ENCODE measurements around the gene STX10. TPM values are rescaled to one million over a fixed set of nuclear protein-coding genes. Genes with fewer than 3 reads are reported as not detected.
"Not testable (repeated sequence)": the region's sequence is repeated elsewhere in the genome, so short reads cannot be mapped to it uniquely, and the experiment has no call there.

STX10 gene
- total and polyA plus RNA-seq, 9 donors: 15.3 to 57.8 (median 43.0) TPM

GRCh38 chr19:13151605-13152355, 1.6 kb upstream of the STX10 start:
- intact Hi-C loops (cut with DNase I): loop anchor here in 1 of 4 donors (5.0 kb wide), 1 partner anchor 54 kb away; no protein-coding TSS in a partner anchor
- 0 to 1% (median 0%) methylated on average over 54 to 70 of the region's 71 CpGs for WGBS, 3 donors

DNA sequence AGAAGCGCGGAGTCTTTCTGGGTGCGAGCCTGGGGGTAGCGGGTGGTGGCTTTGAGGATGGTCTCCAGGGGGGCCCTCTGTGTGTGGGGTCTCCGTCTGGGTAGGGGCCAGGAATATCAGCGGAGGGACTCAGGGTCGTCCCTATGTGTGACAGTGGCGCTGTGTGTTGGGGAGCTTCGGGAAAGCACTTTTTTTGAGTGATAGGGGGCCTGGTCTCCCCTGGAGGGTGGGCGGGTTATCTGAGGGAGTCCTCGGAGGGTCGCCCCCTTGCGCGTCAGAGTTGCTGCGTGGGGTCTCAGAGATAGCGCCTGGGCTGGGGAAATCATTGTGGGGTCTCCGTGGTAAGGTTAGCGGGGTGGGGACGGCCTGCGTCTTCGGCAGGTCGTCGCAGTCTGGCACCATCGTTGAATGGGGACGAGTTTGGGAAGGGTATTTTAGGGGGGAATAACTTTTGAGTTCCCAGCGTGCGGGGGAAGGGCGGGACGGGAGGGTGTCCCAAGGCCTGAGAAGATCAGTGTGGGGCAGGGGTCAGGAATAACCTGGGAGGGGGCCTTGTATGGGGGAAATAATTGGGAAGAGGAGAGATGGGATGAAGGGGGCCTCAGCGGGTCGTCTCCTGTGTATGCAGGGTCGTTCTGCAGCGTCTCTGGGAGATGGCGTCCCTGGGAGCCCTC, 893 bp upstream of the STX10 start:
- DNase-seq: peak; percentile 49 to 73 (median 69)
- TF ChIP-seq CTCF (IDR thresholded peaks at IDR 0.05) (peak in 1 of 3 donors; percentile 44), EP300 (IDR thresholded peaks at IDR 0.05) (no peak), POLR2A (IDR thresholded peaks at IDR 0.05) (no peak)
- Histone ChIP-seq H3K4me1 (ENCODE audit: insufficient read depth) (peaks cover 9% of the 10 kb centered on the region), H3K27me3 (no peaks in the 10 kb centered on the region), H3K4me3 (peak overlapping the region; percentile 87), H3K9me3 (no peaks in the 10 kb centered on the region), H3K27ac (peak overlapping the region; percentile 94 to 96), H3K36me3 (no peaks in the 10 kb centered on the region)
- intact Hi-C loops (cut with DNase I): loop anchor here in 1 of 4 donors (5.0 kb wide), 1 partner anchor 54 kb away; no protein-coding TSS in a partner anchor
- WGBS, 3 donors: 0 to 1% (median 0%) methylated on average over 31 to 34 of the region's 34 CpGs

More at GRCh38 chr19:13151605-13152355, 1.6 kb upstream of the STX10 start:
- H3K27ac ChIP-seq: peak overlapping the region; percentile 94 to 96
- peak; percentile 97 to 98 (median 98) for DNase-seq
- TF ChIP-seq CTCF (IDR thresholded peaks at IDR 0.05) (peak in 1 of 3 donors; percentile 40), EP300 (IDR thresholded peaks at IDR 0.05) (peak; percentile 78), POLR2A (IDR thresholded peaks at IDR 0.05) (peak; percentile 98)
- H3K27me3 ChIP-seq: no peaks in the 10 kb centered on the region
- peaks cover 9% of the 10 kb centered on the region for H3K4me1 ChIP-seq (ENCODE audit: insufficient read depth)
- H3K36me3 ChIP-seq: no peaks in the 10 kb centered on the region
- peak overlapping the region; percentile 87 for H3K4me3 ChIP-seq
- H3K9me3 ChIP-seq: no peaks in the 10 kb centered on the region

- no peaks in the 10 kb centered on the region for H3K9me3 ChIP-seq
- intact Hi-C loops (cut with DNase I): loop anchor here in 2 of 4 donors (5.0 to 10.0 kb wide), 2 partner anchors 52 to 115 kb away; no protein-coding TSS in a partner anchor
- H3K4me3 ChIP-seq: peak overlapping the region; percentile 87
- H3K27me3 ChIP-seq: no peaks in the 10 kb centered on the region
- DNase-seq: peak; percentile 49 to 75 (median 70)
- TF ChIP-seq EP300 (IDR thresholded peaks at IDR 0.05) (no peak), CTCF (IDR thresholded peaks at IDR 0.05) (no peak), POLR2A (IDR thresholded peaks at IDR 0.05) (no peak)
- 1% methylated on average over 44 to 46 of the region's 46 CpGs for WGBS, 3 donors
- no peaks in the 10 kb centered on the region for H3K36me3 ChIP-seq
- H3K4me1 ChIP-seq (ENCODE audit: insufficient read depth): peaks cover 7% of the 10 kb centered on the region
- H3K27ac ChIP-seq: peak overlapping the region; percentile 94 to 96
These were observed 468 bp downstream of the STX10 start for GRCh38 chr19:13149628-13150186.

- peak in 1 of 5 donors; percentile 42 for DNase-seq
- 20 to 25% (median 20%) methylated on average over 17 of the region's 17 CpGs for WGBS, 3 donors
- H3K36me3 ChIP-seq; H3K4me1 ChIP-seq (ENCODE audit: insufficient read depth); H3K9me3 ChIP-seq; H3K27me3 ChIP-seq; H3K27ac ChIP-seq: not testable (repeated sequence)
- intact Hi-C loops (cut with DNase I): loop anchor here in 1 of 4 donors (10.0 kb wide), 1 partner anchor 116 kb away; no protein-coding TSS in a partner anchor
- H3K4me3 ChIP-seq: peak overlapping the region; percentile 87
These were observed 975 bp downstream of the STX10 start for GRCh38 chr19:13149173-13149627.
